Measurements from ENCODE around the gene MAT1A.

- TF ChIP-seq CTCF (IDR thresholded peaks at IDR 0.05) (no peak), POLR2A (IDR thresholded peaks at IDR 0.05) (no peak)
These were observed 23.0 kb downstream of the MAT1A start for GRCh38 chr10:80266513-80266863.

All from stomach (tissue), 4 donors.